SIG-M5 treated with dmso at 0.1 percent for 504 hours (cell line): ENCODE data around the gene BHMT.
"Not testable (repeated sequence)": the region's sequence is repeated elsewhere in the genome, so short reads cannot be mapped to it uniquely, and the experiment has no call there.

Experiments
- DNase-seq: peaks from one replicate; lab custom pipeline; 2025; ENCODE audit not compliant: unreplicated experiment; lab: John Stamatoyannopoulos, UW

BHMT gene

GRCh38 chr5:79109527-79110492 lies 1.8 kb upstream of the BHMT start:
- DNase-seq = peak; percentile 30

- no peak for DNase-seq
Observed at GRCh38 chr5:79111960-79112702, 522 bp downstream of the BHMT start.

GRCh38 chr5:79112703-79113058 lies 1.1 kb downstream of the BHMT start:
- no peak for DNase-seq

DNA sequence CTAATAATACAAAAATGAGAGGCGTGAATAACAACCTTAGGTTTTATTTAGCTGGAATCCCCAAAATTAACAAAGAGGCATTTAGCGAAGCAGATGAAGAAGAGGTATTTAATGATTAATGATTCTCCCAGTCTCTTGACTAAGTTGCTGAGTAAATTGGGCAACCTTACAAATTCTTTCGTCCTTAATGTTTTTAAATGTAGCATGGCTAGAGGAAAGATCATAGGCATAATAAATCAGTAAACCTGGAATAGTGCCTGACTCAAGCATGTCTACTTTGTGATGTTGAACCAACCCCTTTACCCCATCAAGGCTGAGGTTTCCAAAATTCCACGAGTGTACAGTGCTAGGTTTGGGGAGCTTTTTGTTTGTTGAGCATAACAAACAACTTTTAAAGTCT lies 7.9 kb downstream of the BHMT start:
- DNase-seq = no peak

DNA sequence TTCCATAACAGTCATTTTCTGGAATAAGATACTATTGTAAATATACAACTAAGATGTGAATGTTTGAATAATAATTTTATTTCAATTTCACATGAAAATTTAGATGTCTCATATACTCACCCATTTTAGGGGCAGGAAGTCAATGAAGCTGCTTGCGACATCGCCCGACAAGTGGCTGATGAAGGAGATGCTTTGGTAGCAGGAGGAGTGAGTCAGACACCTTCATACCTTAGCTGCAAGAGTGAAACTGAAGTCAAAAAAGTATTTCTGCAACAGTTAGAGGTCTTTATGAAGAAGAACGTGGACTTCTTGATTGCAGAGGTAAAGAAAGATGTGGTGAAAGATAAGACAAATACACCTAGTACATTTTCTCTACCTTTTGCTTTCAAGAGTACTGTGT lies 8.6 kb downstream of the BHMT start:
- peak; percentile 18 for DNase-seq

- peak; percentile 71 for DNase-seq
Observed at GRCh38 chr5:79122973-79123372, 11.4 kb downstream of the BHMT start.

- DNase-seq = no peak
Observed at GRCh38 chr5:79124607-79125006, 13.0 kb downstream of the BHMT start.

DNA sequence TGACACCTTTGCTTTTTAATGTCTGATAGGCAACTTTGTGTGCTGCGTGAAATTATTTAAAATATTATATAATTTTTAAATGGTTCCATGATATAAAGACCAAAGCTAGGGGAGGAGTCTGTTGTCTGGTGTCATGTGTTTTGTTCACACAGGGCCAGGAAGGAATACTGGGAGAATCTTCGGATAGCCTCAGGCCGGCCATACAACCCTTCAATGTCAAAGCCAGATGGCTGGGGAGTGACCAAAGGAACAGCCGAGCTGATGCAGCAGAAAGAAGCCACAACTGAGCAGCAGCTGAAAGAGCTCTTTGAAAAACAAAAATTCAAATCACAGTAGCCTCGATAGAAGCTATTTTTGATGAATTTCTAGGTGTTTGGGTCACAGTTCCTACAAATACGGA lies 19.2 kb downstream of the BHMT start:
- DNase-seq = no peak

GRCh38 chr5:79133121-79133656 lies 21.6 kb downstream of the BHMT start:
- peak; percentile 65 for DNase-seq

DNA sequence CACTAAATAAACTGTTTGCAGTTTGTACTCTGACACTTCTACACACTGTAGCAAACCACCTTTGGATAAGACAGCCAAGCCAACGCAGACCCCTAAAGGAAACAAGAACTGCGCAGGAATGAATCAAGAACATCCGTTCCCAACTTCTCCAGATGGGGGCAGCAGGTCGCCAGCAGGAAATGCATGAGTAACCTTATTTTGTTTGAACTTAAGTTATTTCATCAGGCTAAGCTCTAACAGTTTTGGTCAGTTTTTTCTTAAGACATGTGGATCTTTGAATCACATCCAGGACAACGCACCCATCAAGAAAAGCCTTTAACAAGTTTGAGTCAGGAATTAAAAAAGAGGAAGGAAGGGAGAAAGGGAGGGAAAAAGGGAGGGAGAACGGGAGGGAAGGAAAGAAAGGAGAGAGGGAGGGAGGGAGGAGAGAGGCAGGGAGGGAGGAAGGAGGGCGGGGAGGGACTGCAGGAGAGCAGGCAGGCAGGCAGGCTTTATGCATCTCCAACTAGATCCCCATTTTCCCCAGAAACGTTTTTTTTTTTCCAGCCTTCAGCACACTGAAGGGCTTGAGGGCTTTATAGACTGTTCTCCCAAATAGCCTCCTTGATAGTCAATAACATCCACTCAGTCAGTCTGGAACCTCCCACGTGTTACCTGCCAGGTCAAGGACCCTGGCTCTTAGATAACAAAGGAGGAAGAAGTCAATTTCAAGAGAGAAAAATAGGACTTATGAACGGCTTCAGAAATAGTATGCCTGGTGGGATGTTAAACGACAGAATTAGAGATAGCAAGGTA lies 22.2 kb downstream of the BHMT start:
- peak; percentile 83 for DNase-seq

- no peak for DNase-seq
Observed at GRCh38 chr5:79135790-79136553, 24.4 kb downstream of the BHMT start.

- DNase-seq = no peak
Observed at GRCh38 chr5:79136618-79137017, 25.0 kb downstream of the BHMT start.

GRCh38 chr5:79140553-79140952 lies 28.9 kb downstream of the BHMT start:
- no peak for DNase-seq

GRCh38 chr5:79143684-79144379 lies 32.2 kb downstream of the BHMT start:
- DNase-seq = peak; percentile 3

DNA sequence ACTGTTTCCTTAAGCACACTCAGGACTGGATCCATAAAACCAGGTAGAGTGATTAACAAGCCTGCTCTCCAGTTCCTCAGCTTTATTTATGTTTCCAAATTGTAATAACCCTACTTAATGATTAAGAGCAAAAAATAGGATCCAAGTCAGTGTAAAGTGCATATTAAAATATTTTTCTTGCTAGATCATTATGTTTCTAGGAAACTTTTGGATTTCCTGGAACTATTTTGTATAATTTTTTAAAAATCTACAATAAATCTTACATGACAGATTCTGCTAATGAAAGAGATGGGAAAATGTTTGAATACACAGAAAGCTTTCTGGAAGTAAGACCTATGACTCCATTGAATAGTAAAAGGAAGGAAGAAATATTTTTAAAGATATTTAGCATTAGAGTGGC lies 35.5 kb downstream of the BHMT start:
- DNase-seq = no peak

DNA sequence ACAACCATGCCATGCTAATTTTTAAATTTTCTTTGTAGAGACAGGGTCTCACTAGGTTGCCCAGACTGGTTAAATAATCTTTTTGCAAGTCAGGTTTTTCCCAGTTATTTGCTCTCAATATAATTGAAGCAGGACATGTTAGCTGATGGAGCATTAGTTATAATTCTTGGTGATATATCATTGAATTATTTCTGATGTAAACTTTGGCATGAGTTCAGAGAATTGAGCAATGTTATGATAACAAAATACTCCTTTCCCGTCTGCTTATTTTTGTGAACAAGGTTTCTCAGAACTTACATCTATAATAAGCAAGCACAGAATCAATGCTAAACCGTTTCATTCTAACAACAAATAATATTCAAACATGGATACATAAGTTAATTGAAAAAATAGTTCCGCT lies 37.8 kb downstream of the BHMT start:
- no peak for DNase-seq

- no peak for DNase-seq
Observed at GRCh38 chr5:79151942-79152671, 40.5 kb downstream of the BHMT start.

GRCh38 chr5:79157305-79157704 lies 45.7 kb downstream of the BHMT start:
- no peak for DNase-seq

DNA sequence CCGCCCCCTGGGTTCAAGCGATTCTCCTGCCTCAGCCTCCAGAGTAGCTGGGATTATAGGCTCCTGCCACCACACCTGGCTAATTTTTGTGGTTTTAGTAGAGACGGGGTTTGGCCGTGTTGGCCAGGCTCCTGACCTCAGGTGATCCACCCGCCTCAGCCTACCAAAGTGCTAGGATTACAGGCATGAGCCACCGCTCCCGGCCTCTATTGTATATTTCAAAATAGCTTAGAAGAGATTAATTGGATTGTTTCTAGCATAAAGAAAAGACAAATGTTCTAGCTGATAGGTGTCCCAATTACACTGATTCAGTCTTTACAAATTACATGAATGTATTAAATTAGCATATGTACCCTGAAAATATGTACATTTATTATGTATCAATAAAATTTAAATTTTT lies 50.0 kb downstream of the BHMT start:
- not testable (repeated sequence) for DNase-seq
